ENCODE measurements around the gene C1QL2. TPM values are rescaled to one million over a fixed set of nuclear protein-coding genes. Genes with fewer than 3 reads are reported as not detected.

The C1QL2 gene
- total RNA-seq, 1 donor from 2014 or later = not detected

GRCh38 chr2:119106301-119106897 is 52.2 kb downstream of the C1QL2 start:
- DNase-seq (ENCODE audit: low spot score) = no peak

Other genes with a start within 250 kb of the C1QL2 start
- 4.8 TPM for gene MARCO, start 216.6 kb downstream of the C1QL2 start, total RNA-seq
- 40.7 TPM for gene STEAP3, start 65.1 kb upstream of the C1QL2 start, total RNA-seq
- gene C2orf76, start 208.1 kb upstream of the C1QL2 start, total RNA-seq = 14.3 TPM
- 99.6 TPM for gene DBI, start 208.2 kb upstream of the C1QL2 start, total RNA-seq